ENCODE results near the gene PGLYRP4.

Gene PGLYRP4, protein sequence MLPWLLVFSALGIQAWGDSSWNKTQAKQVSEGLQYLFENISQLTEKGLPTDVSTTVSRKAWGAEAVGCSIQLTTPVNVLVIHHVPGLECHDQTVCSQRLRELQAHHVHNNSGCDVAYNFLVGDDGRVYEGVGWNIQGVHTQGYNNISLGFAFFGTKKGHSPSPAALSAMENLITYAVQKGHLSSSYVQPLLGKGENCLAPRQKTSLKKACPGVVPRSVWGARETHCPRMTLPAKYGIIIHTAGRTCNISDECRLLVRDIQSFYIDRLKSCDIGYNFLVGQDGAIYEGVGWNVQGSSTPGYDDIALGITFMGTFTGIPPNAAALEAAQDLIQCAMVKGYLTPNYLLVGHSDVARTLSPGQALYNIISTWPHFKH

DNA sequence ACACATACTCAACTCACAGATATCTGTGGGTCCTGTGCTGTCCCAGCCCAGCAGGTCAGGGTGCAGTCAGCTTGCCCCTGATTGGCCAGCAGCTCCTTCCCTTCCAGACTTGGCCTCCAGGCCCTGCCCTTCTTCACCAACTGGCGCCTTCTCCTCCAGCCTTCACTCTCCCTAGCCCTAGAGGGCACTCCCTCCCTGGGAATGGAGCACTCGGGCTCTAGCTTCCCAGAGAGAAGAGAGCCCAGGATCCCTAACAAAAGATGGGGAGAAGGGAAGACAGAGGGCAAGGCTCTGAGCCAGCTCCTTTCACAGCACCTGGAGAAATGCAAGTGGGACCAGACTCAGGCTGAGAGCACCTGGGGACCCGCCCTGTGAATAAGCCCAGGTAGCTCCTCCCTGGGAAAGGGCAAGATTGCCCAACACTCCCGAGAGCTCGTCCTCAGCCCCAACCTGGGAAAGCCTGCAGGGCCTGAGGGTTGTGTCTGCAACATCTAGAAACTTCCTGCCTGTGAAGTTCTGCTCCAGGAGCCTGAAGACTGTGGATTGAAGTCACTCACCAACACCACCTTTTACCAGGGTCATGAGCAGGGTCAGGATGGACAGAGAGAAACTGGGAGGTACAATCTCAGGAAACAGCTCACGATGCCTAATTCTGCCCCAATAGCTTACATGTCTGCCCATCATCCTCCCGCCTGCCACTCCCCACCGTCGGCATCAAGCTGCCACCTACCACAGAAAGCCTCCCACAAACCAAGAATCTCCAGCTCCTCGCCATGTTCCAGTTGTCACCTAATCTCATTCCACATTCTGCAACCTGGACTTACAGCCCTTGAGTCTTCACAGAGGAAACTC lies at the start of gene PGLYRP4:
Gene PGLYRP4 (minus strand): TSS at position 331 of the 852 bp plus-strand sequence. CDS start 909 bp downstream, outside the sequence.
- H3K4me3 ChIP-seq (ENCODE audit: low read depth, low read length): no peak within 1 kb of the TSS
- TF ChIP-seq CTCF (IDR thresholded peaks at IDR 0.05; ENCODE audit: low read depth, low read length): no peak

DNA sequence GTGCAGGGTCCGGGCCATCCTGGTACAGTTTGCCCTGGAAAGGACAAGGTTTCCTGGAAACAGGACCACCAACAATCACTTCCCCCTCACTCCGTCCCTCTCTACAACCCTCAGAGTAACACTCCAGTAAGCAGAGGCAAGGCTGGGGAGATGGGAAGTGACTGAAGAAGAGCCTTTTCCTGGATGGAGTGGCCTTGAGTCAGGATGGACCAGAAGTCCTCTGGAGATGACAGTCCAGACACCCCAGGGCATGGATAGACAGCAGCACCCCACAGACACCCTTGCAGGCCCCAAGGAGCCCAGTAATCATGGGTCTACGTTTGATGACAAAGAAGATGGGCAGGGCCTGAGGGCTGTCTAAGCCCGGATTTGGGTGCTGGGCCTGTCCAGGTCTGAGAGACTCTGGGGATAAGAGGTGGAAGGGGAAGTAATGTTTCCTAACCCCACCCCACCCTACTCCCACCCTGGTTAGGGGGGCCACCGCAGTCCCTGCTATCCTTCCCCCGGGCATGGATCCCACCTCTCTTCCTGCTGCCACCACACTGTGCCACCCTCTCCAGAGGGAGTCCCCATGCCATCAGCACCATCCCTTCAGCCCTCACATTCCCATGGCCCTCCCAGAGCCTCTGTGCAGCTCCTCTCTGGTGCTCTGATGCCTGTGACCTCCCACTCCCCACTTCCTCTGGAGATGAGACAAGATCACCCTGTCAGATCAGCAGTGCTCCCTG lies 49.4 kb upstream of the PGLYRP4 start:
- no peak for TF ChIP-seq CTCF (IDR thresholded peaks at IDR 0.05; ENCODE audit: low read depth, low read length)
- no peak overlapping the region for H3K4me3 ChIP-seq (ENCODE audit: low read depth, low read length)

- no peak overlapping the region for H3K4me3 ChIP-seq (ENCODE audit: low read depth, low read length)
Observed at GRCh38 chr1:153397051-153397923, 48.6 kb upstream of the PGLYRP4 start.

DNA sequence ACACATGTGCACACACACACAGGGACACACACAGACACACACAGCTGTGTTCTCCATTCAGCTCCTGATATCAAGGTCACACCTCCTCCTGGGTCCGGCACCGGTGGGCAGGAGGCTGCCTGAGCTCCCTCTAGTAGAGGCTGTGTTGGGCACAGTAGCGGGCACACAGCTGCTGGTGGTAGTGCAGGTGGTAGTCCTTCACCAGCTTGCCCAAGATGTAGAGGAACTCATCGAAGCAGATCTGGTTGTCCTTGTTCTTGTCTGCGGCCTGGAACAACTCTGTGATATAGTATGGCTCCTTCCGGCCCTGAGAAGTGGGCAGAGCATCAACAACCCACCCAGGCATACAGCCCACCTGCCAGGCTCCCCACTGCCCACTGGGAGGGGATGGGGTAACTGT lies 47.8 kb upstream of the PGLYRP4 start:
- no peak overlapping the region for H3K4me3 ChIP-seq (ENCODE audit: low read depth, low read length)
- no peak for TF ChIP-seq CTCF (IDR thresholded peaks at IDR 0.05; ENCODE audit: low read depth, low read length)

More at GRCh38 chr1:153397051-153397923, 48.6 kb upstream of the PGLYRP4 start:
- no peak for TF ChIP-seq CTCF (IDR thresholded peaks at IDR 0.05; ENCODE audit: low read depth, low read length)

DNA sequence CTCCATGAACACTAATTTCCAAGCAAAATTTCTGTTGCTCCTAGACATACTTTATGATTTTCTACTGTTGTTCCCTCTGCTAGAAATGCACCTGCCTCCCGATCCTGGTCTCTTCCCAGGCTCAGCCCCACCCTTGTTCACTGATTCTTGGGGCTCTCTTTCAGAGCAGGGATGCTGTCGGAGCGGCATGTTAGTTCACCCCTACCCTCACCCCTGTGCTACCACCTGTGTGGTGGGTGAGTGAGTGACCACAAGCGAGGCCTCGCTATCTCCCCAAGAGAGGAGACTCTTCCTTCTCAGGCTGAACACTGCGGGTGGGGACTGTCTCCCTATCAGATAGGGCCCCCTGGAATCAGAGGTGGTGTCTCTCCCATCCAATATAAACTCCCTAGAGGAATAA lies 47.1 kb upstream of the PGLYRP4 start:
- TF ChIP-seq CTCF (IDR thresholded peaks at IDR 0.05; ENCODE audit: low read depth, low read length): no peak
- H3K4me3 ChIP-seq (ENCODE audit: low read depth, low read length): no peak overlapping the region

DNA sequence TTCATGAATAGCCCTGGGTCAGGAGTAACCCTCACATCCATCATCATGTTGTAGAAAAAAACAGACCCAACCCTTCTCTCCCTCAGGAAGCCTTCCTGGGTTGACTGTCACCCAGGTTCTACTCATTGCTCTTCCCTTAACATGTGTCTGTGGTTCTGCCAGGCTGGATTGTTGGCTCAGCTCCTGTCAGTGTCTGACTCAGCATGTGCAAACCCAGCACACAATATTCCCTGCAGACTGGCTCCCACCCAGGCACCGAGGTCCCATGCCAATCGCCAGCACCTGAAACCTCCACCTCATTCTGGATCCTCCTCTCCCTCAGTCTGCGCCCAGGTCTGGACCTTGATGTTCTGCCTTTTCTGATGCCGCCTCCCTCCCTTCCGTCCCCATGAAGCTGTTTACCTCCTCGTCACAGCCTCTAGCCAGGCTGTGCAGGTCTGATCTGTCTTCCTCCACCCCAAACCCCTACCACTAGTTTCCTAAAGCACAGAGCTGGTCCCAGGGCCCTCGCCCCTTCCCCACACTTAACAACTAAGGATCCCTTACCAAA lies 46.6 kb upstream of the PGLYRP4 start:
- TF ChIP-seq CTCF (IDR thresholded peaks at IDR 0.05; ENCODE audit: low read depth, low read length): no peak
- H3K4me3 ChIP-seq (ENCODE audit: low read depth, low read length): no peak overlapping the region
